H1 (cell line): ENCODE results near the gene PBX3. TPM values are rescaled to one million over a fixed set of nuclear protein-coding genes. Genes with fewer than 3 reads are reported as not detected.

Experiments used
- CTCF ChIA-PET: fragments of 300-600 bp; sonication (Branson Sonifier 250); formaldehyde crosslinking; loops from one replicate; lab custom pipeline; 2021; ENCODE audit not compliant: partially characterized antibody; lab: Charles Lee
- POLR2A ChIA-PET: fragments of 300-600 bp; sonication (Branson Sonifier 250); formaldehyde crosslinking; loops from one replicate; lab custom pipeline; 2021; ENCODE audit warnings: inconsistent platforms; ENCODE audit not compliant: partially characterized antibody; lab: Charles Lee
- DNase-seq, 2 experiments: peaks; one replicate each; pipeline versions ENCODE4 v3.0.0 to v3.0.0-alpha.2; 2010 to 2022; ENCODE audit warnings: low spot score in 2 of 2, low read depth in 1 of 2, mixed read lengths in 1 of 2
- FAIRE-seq: peaks from 2 replicates; lab custom pipeline; 2011; peaks lifted over from hg19 to GRCh38; lab: Jason Lieb, UNC
- H2AFZ ChIP-seq: 2 replicates; pipeline ENCODE4 v1.8.1; 2012; ENCODE audit warnings: low read length, inconsistent platforms
- H2AK5ac ChIP-seq: 2 replicates; pipeline ENCODE4 v1.6.1; 2013; ENCODE audit warnings: low read depth, low read length
- H2BK120ac ChIP-seq: replicated peaks from 2 replicates; pipeline ENCODE3; 2013; ENCODE audit warnings: low read depth, low read length, inconsistent platforms
- H2BK12ac ChIP-seq: 2 replicates; pipeline ENCODE4 v1.6.1; 2013; ENCODE audit warnings: low read depth, low read length
- H2BK15ac ChIP-seq: 2 replicates; pipeline ENCODE4 v1.6.1; 2013; ENCODE audit warnings: low read length
- H2BK20ac ChIP-seq: 2 replicates; pipeline ENCODE4 v1.6.1; 2013; ENCODE audit warnings: low read length
- H2BK5ac ChIP-seq: 2 replicates; pipeline ENCODE4 v1.6.1; 2013; ENCODE audit warnings: low read depth, low read length
- H3K14ac ChIP-seq: 2 replicates; pipeline ENCODE4 v1.6.1; 2013; ENCODE audit warnings: inconsistent platforms; ENCODE audit not compliant: insufficient read length
- H3K18ac ChIP-seq: 2 replicates; pipeline ENCODE4 v1.6.1; 2013; ENCODE audit warnings: low read length; ENCODE audit errors: extremely low read depth
- H3K23ac ChIP-seq: 2 replicates; pipeline ENCODE4 v1.6.1; 2013; ENCODE audit warnings: inconsistent platforms; ENCODE audit not compliant: insufficient read length
- H3K23me2 ChIP-seq: 2 replicates; pipeline ENCODE4 v1.6.1; 2013; ENCODE audit warnings: low read depth, low read length
- H3K27ac ChIP-seq: 2 replicates; pipeline ENCODE4 v1.6.1; 2011; ENCODE audit warnings: low read depth, low read length, inconsistent platforms
- H3K27me3 ChIP-seq, 4 experiments: replicated peaks in 1 of 4; 1 replicate in 1 of 4; 2 replicates in 3 of 4; pipeline versions ENCODE4 v1.6.1 to v1.8.1; 2011 to 2013; ENCODE audit warnings: low read length in 3 of 4, mild to moderate bottlenecking in 3 of 4, inconsistent platforms in 2 of 4, mixed read lengths in 2 of 4, moderate library complexity in 1 of 4; ENCODE audit not compliant: control insufficient read depth in 3 of 4, insufficient read depth in 3 of 4; ENCODE audit errors: extremely low read depth in 1 of 4
- H3K36me3 ChIP-seq, 4 experiments: 2 replicates each; pipeline versions ENCODE4 v1.6.1 to v1.8.1; 2011 to 2013; ENCODE audit warnings: mild to moderate bottlenecking in 4 of 4, low read length in 3 of 4, moderate library complexity in 2 of 4, control low read depth in 1 of 4, inconsistent platforms in 1 of 4; ENCODE audit not compliant: insufficient read depth in 4 of 4, control insufficient read depth in 2 of 4
- H3K4ac ChIP-seq: replicated peaks from 2 replicates; pipeline ENCODE3; 2013; ENCODE audit warnings: low read length, low read depth, mixed read lengths, inconsistent platforms; ENCODE audit not compliant: insufficient read length
- H3K4me1 ChIP-seq, 4 experiments: replicated peaks in 1 of 4; 1 replicate in 1 of 4; 2 replicates in 3 of 4; pipeline versions ENCODE4 v1.6.1 to v1.8.1; 2011 to 2013; ENCODE audit warnings: low read length in 3 of 4, inconsistent platforms in 2 of 4, mixed read lengths in 1 of 4; ENCODE audit not compliant: insufficient read depth in 4 of 4, control insufficient read depth in 3 of 4
- H3K4me2 ChIP-seq, 2 experiments: 2 replicates each; pipeline versions ENCODE4 v1.6.1 to v1.8.1; 2011 to 2013; ENCODE audit warnings: low read depth in 2 of 2, low read length in 2 of 2, control low read depth in 1 of 2, inconsistent platforms in 1 of 2, mild to moderate bottlenecking in 1 of 2; ENCODE audit not compliant: insufficient read depth in 1 of 2
- H3K4me3 ChIP-seq, 4 experiments: fragments of 200-600, 300-600 bp in 1 of 4; sonication (generic), shearing (Covaris generic), sonication (Bioruptor Twin) in 1 of 4; 2 replicates each; pipeline versions ENCODE4 v1.5.1 to v1.8.1; 2011 to 2016; ENCODE audit warnings: low read length in 4 of 4, low read depth in 3 of 4, control low read depth in 2 of 4, inconsistent platforms in 2 of 4, mild to moderate bottlenecking in 2 of 4, mixed read lengths in 1 of 4, moderate library complexity in 1 of 4; ENCODE audit not compliant: insufficient read depth in 2 of 4; ENCODE audit errors: extremely low read depth in 1 of 4
- H3K56ac ChIP-seq: replicated peaks from 2 replicates; pipeline ENCODE3; 2013; ENCODE audit warnings: low read depth, mild to moderate bottlenecking, mixed read lengths, low read length, inconsistent platforms; ENCODE audit not compliant: insufficient read length
- H3K79me1 ChIP-seq: 2 replicates; pipeline ENCODE4 v1.6.1; 2013; ENCODE audit warnings: low read depth, low read length, control low read depth
- H3K79me2 ChIP-seq, 2 experiments: 2 replicates each; pipeline versions ENCODE4 v1.6.1 to v1.8.1; 2012 to 2013; ENCODE audit warnings: low read length in 2 of 2, mild to moderate bottlenecking in 2 of 2, inconsistent platforms in 1 of 2; ENCODE audit not compliant: insufficient read depth in 2 of 2, control insufficient read depth in 1 of 2
- H3K9ac ChIP-seq, 4 experiments: replicated peaks in 1 of 4; 1 replicate in 1 of 4; 2 replicates in 3 of 4; pipeline versions ENCODE4 v1.6.1 to v1.8.1; 2011 to 2013; ENCODE audit warnings: low read depth in 3 of 4, low read length in 3 of 4, control low read depth in 2 of 4, mild to moderate bottlenecking in 2 of 4, moderate library complexity in 2 of 4, inconsistent platforms in 1 of 4; ENCODE audit errors: extremely low read depth in 1 of 4
- H3K9me3 ChIP-seq, 2 experiments: 2 replicates each; pipeline versions ENCODE4 v1.6.1 to v1.8.1; 2012 to 2013; ENCODE audit warnings: mild to moderate bottlenecking in 2 of 2, moderate library complexity in 2 of 2, control low read depth in 1 of 2, inconsistent platforms in 1 of 2, low read depth in 1 of 2, low read length in 1 of 2, mixed read lengths in 1 of 2; ENCODE audit not compliant: insufficient read depth in 2 of 2
- H4K20me1 ChIP-seq, 2 experiments: replicated peaks in 1 of 2; 2 replicates each; pipeline versions ENCODE3 to v1.8.1; 2011 to 2013; ENCODE audit warnings: inconsistent platforms in 2 of 2, low read length in 2 of 2, mild to moderate bottlenecking in 1 of 2; ENCODE audit not compliant: insufficient read depth in 2 of 2, control insufficient read depth in 1 of 2
- H4K5ac ChIP-seq: 2 replicates; pipeline ENCODE4 v1.6.1; 2013; ENCODE audit warnings: low read length, low read depth, mixed read lengths, inconsistent platforms; ENCODE audit not compliant: insufficient read length
- H4K8ac ChIP-seq: 2 replicates; pipeline ENCODE4 v1.8.0; 2013; ENCODE audit warnings: mild to moderate bottlenecking, moderate library complexity, low read length, inconsistent platforms; ENCODE audit not compliant: insufficient read depth; ENCODE audit errors: extremely low read depth
- H4K91ac ChIP-seq: replicated peaks from 2 replicates; pipeline ENCODE3; 2013; ENCODE audit warnings: low read length, mixed read lengths, inconsistent platforms; ENCODE audit not compliant: insufficient read length
- ASH2L ChIP-seq: fragments of 200-600, 300-600 bp; sonication (generic); IDR thresholded peaks from one replicate; pipeline ENCODE4 v1.7.1; 2017; ENCODE audit warnings: low read length
- CBX8 ChIP-seq: fragments of 300-800, 300-1000 bp; sonication (generic); IDR thresholded peaks from 2 replicates; pipeline ENCODE4 v1.7.1; 2016; ENCODE audit warnings: low read depth, low read length, borderline replicate concordance
- FOSL1 ChIP-seq: IDR thresholded peaks from 2 replicates; pipeline ENCODE4 v1.6.1; 2011; ENCODE audit warnings: mild to moderate bottlenecking, low read depth, low read length, moderate library complexity; ENCODE audit not compliant: insufficient read depth
- KDM5A ChIP-seq: fragments of 200-600 bp; IDR thresholded peaks from 2 replicates; pipeline ENCODE4 v1.7.1; 2012; ENCODE audit warnings: mild to moderate bottlenecking, low read length, inconsistent platforms, mixed read lengths
- SP1 ChIP-seq: IDR thresholded peaks from 2 replicates; pipeline ENCODE4 v1.6.1; 2011; ENCODE audit warnings: low read depth, low read length
- WGBS, 2 experiments: shearing (Covaris generic) in 1 of 2; methylation state at CpG; one replicate each; pipeline versions ENCODE4 v1.1.6 to v1.1.7; 2013 to 2015; ENCODE audit warnings: low lambda C conversion rate in 2 of 2, mixed read lengths in 2 of 2, inconsistent platforms in 1 of 2, low coverage in 1 of 2, missing lambda C conversion rate in 1 of 2; ENCODE audit not compliant: insufficient replicate concordance in 2 of 2, insufficient coverage in 1 of 2, insufficient read length in 1 of 2; ENCODE audit errors: extremely low coverage in 1 of 2, missing lambda C conversion rate in 1 of 2; 5-methylcytosine and 5-hydroxymethylcytosine counted together
- polyA plus RNA-seq, 7 experiments: library from polyadenylated mRNA; depleted of rRNA in 3 of 7; stranded (reverse) in 5 of 7; unstranded in 2 of 7; fragments of >200 nt in 5 of 7; fragments of 200-250 nt in 2 of 7; gene quantifications; 1 replicate in 5 of 7; 2 replicates in 1 of 7; 4 replicates in 1 of 7; pipeline versions ENCODE4 v1.2.1 to v1.2.3, GENCODE V29; 2011 to 2013; ENCODE audit warnings: missing spikeins in 2 of 7, mixed read lengths in 2 of 7
- total RNA-seq: library from RNA; stranded (reverse); fragmentation: NEBNext Ultra II Directional; extraction: Animal tissue kit (Norgen Biotek cat#: 25700); gene quantifications from 2 replicates; pipeline ENCODE4 v1.2.1, GENCODE V29; 2021
- TF ChIP-seq, protein P1 (sequence below): IDR thresholded peaks from 2 replicates; pipeline ENCODE4 v1.6.1; 2012; ENCODE audit warnings: low read length, inconsistent platforms

PBX3 gene
- total and polyA plus RNA-seq, 2 of the 8 experiments (the other 6 are each of a cell fraction or from before 2014, with no cell fraction given), result 22.7 to 44.3 TPM

- no peak overlapping the region for H3K4me2 ChIP-seq
- 89% methylated on average over 13 of the region's 13 CpGs; no CpG with 5 or more reads in 1 of the 2 experiments for WGBS, 2 experiments
- H2AFZ ChIP-seq, result 0 out of 2 replicates have a peak overlapping the region, but pooled peaks have one; percentile 37
- H2BK5ac ChIP-seq, result no peak overlapping the region
- H3K9me3 ChIP-seq, result no peaks in the 10 kb centered on the region
- H4K8ac ChIP-seq, result no peak overlapping the region
- H3K79me2 ChIP-seq, result no peaks in the 10 kb centered on the region
- ChIA-PET CTCF (no interaction called here), POLR2A (interaction anchor here (1.2 kb wide), 1 partner anchor 18 kb away, joined by 3 read pairs; no protein-coding TSS in a partner anchor)
- FAIRE-seq, result no peak
- H2BK15ac ChIP-seq, result no peak overlapping the region
- no peak overlapping the region for H3K18ac ChIP-seq
- H3K14ac ChIP-seq, result no peak overlapping the region
- no peak overlapping the region for H3K9ac ChIP-seq
- H4K20me1 ChIP-seq, result no peaks in the 10 kb centered on the region
- no peak overlapping the region for H3K27ac ChIP-seq
- H4K91ac ChIP-seq, result no peak overlapping the region
- no peak overlapping the region for H2AK5ac ChIP-seq
- no peak overlapping the region for H3K4ac ChIP-seq
- DNase-seq, result no peak
- no peak overlapping the region for H3K56ac ChIP-seq
- H2BK20ac ChIP-seq, result no peak overlapping the region
- no peaks in the 10 kb centered on the region for H3K36me3 ChIP-seq
- no peak overlapping the region for H3K23ac ChIP-seq
- H2BK12ac ChIP-seq, result no peak overlapping the region
- no peaks in the 10 kb centered on the region for H3K23me2 ChIP-seq
- no peak for TF ChIP-seq FOSL1
- TF ChIP-seq ASH2L, result no peak
- TF ChIP-seq, protein P1, sequence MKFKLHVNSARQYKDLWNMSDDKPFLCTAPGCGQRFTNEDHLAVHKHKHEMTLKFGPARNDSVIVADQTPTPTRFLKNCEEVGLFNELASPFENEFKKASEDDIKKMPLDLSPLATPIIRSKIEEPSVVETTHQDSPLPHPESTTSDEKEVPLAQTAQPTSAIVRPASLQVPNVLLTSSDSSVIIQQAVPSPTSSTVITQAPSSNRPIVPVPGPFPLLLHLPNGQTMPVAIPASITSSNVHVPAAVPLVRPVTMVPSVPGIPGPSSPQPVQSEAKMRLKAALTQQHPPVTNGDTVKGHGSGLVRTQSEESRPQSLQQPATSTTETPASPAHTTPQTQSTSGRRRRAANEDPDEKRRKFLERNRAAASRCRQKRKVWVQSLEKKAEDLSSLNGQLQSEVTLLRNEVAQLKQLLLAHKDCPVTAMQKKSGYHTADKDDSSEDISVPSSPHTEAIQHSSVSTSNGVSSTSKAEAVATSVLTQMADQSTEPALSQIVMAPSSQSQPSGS, result no peak
- TF ChIP-seq SP1, result no peak
- no peak for TF ChIP-seq KDM5A
- TF ChIP-seq CBX8, result no peak
- H2BK120ac ChIP-seq, result no peak overlapping the region
- H3K27me3 ChIP-seq, result no peaks in the 10 kb centered on the region
- H3K4me3 ChIP-seq, result no peak overlapping the region
- H3K79me1 ChIP-seq, result no peaks in the 10 kb centered on the region
- peaks cover 0 to 7% (median 0%) of the 10 kb centered on the region in 4 experiments; a peak in 2 of 7 replicates for H3K4me1 ChIP-seq
- no peak overlapping the region for H4K5ac ChIP-seq
Observed at GRCh38 chr9:125726456-125727132, 20.6 kb upstream of the PBX3 start.
